Uterus (tissue), 4 donors: Measurements from ENCODE around the gene SLC22A17. TPM values are rescaled to one million over a fixed set of nuclear protein-coding genes. Genes with fewer than 3 reads are reported as not detected.
A peak's percentile ranks its signal among the peaks of the same experiment; 100 is the strongest.

Experiments used
- DNase-seq, 2 donors: peaks; one replicate each; pipeline ENCODE4 v3.0.0-alpha.2; 2019 to 2020
- H3K27ac ChIP-seq, 2 donors: fragments of 200-600 bp; sonication (generic); 1 replicate in 1 of 2; 2 replicates in 1 of 2; pipeline ENCODE4 v1.5.1; 2016 to 2018
- H3K27me3 ChIP-seq, 2 donors: fragments of 200-600 bp; sonication (generic); one replicate each; pipeline ENCODE4 v1.5.1; 2018 to 2019; ENCODE audit warnings: control low read depth in 1 of 2
- H3K36me3 ChIP-seq, 2 donors: fragments of 200-600 bp; sonication (generic); one replicate each; pipeline ENCODE4 v1.5.1; 2019; ENCODE audit warnings: control low read depth in 1 of 2
- H3K4me1 ChIP-seq, 2 donors: fragments of 200-600 bp; sonication (generic); one replicate each; pipeline ENCODE4 v1.5.1; 2018 to 2019; ENCODE audit warnings: control low read depth in 1 of 2
- H3K4me3 ChIP-seq, 2 donors: fragments of 200-600 bp; sonication (generic); 1 replicate in 1 of 2; 2 replicates in 1 of 2; pipeline ENCODE4 v1.5.1; 2018 to 2019; ENCODE audit warnings: mild to moderate bottlenecking in 1 of 2
- H3K9me3 ChIP-seq, 2 donors: fragments of 200-600 bp; sonication (generic); one replicate each; pipeline ENCODE4 v1.5.1; 2019; ENCODE audit warnings: control low read depth in 1 of 2
- POLR2A ChIP-seq, 2 donors: fragments of 450-650 bp; IDR thresholded peaks; one replicate each; pipeline ENCODE4 v1.6.1; 2016; ENCODE audit warnings: antibody characterized with exemption in 2 of 2, mild to moderate bottlenecking in 1 of 2, moderate library complexity in 1 of 2
- intact Hi-C: fragments of 100-400 bp; cut with DNase I; formaldehyde crosslinking; loops from one replicate; pipeline ENCODE4 v1.15.1; 2023; ENCODE audit warnings: low total_unique reads
- total RNA-seq, 4 donors: library from RNA; depleted of rRNA in 3 of 4; stranded (reverse); fragments of >200 nt in 3 of 4; gene quantifications; one replicate each; pipeline versions ENCODE4 v1.1.0 to v1.2.4, GENCODE V29; 2014 to 2023
- TF ChIP-seq, protein P1 (sequence below), 4 experiments: fragments of 200-600 bp in 2 of 4; fragments of 450-650 bp in 2 of 4; sonication (generic) in 2 of 4; IDR thresholded peaks; one replicate each; pipeline ENCODE4 v1.5.1; 2016 to 2019; ENCODE audit warnings: antibody characterized with exemption in 4 of 4, mild to moderate bottlenecking in 2 of 4, moderate library complexity in 1 of 4
- donor health status: DM: yes; HTN: yes; CAD: no.

SLC22A17 gene
- total RNA-seq, 4 donors from 2014 or later = 30.6 to 49.4 (median 41.7) TPM

- intact Hi-C loops = no loop called here
- TF ChIP-seq POLR2A (IDR thresholded peaks at IDR 0.05) = peak; percentile 29 to 58
- TF ChIP-seq, protein P1, sequence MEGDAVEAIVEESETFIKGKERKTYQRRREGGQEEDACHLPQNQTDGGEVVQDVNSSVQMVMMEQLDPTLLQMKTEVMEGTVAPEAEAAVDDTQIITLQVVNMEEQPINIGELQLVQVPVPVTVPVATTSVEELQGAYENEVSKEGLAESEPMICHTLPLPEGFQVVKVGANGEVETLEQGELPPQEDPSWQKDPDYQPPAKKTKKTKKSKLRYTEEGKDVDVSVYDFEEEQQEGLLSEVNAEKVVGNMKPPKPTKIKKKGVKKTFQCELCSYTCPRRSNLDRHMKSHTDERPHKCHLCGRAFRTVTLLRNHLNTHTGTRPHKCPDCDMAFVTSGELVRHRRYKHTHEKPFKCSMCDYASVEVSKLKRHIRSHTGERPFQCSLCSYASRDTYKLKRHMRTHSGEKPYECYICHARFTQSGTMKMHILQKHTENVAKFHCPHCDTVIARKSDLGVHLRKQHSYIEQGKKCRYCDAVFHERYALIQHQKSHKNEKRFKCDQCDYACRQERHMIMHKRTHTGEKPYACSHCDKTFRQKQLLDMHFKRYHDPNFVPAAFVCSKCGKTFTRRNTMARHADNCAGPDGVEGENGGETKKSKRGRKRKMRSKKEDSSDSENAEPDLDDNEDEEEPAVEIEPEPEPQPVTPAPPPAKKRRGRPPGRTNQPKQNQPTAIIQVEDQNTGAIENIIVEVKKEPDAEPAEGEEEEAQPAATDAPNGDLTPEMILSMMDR (IDR thresholded peaks at IDR 0.05) = peak in 1 of 4 experiments; percentile 3
- H3K27ac ChIP-seq = peak within 1 kb of the TSS; percentile 86 to 88
- H3K36me3 ChIP-seq = no peaks in the 10 kb centered on the region
- peak; percentile 90 to 94 for DNase-seq
- peaks cover 0 to 22% of the 10 kb centered on the region in 2 donors for H3K4me1 ChIP-seq
- no peaks in the 10 kb centered on the region for H3K9me3 ChIP-seq
- peak within 1 kb of the TSS; percentile 58 to 79 for H3K4me3 ChIP-seq
- no peaks in the 10 kb centered on the region for H3K27me3 ChIP-seq
Observed at GRCh38 chr14:23306412-23307145, 46.1 kb downstream of the SLC22A17 start, which contains the start of gene BCL2L2. TSS of gene BCL2L2 (plus strand) at chr14:23306833. CDS start at chr14:23307768, 935 bp downstream.

- DNase-seq = peak; percentile 65 to 73
- Histone ChIP-seq H3K27ac (peak within 1 kb of the TSS; percentile 99), H3K27me3 (no peaks in the 10 kb centered on the region), H3K9me3 (no peaks in the 10 kb centered on the region), H3K4me1 (peaks cover 5 to 8% of the 10 kb centered on the region in 2 donors), H3K4me3 (peak within 1 kb of the TSS; percentile 68 to 71), H3K36me3 (no peaks in the 10 kb centered on the region)
- intact Hi-C loops = no loop called here
- TF ChIP-seq POLR2A (IDR thresholded peaks at IDR 0.05) = no peak
- TF ChIP-seq, protein P1 (IDR thresholded peaks at IDR 0.05) = no peak
Observed at GRCh38 chr14:23302290-23303225, 50.1 kb downstream of the SLC22A17 start, which contains the start of gene PPP1R3E. TSS of gene PPP1R3E (minus strand) at chr14:23302859. CDS start at chr14:23302576, 283 bp downstream.

- H3K4me3 ChIP-seq = peak overlapping the region; percentile 68 to 71
- DNase-seq = no peak
- no peaks in the 10 kb centered on the region for H3K27me3 ChIP-seq
- peak; percentile 81 to 92 for TF ChIP-seq POLR2A (IDR thresholded peaks at IDR 0.05)
- TF ChIP-seq, protein P1 (IDR thresholded peaks at IDR 0.05) = no peak
- intact Hi-C loops = no loop called here
- peaks cover 5 to 6% of the 10 kb centered on the region in 2 donors for H3K4me1 ChIP-seq
- no peaks in the 10 kb centered on the region for H3K9me3 ChIP-seq
- no peaks in the 10 kb centered on the region for H3K36me3 ChIP-seq
- peak overlapping the region; percentile 99 for H3K27ac ChIP-seq
Observed at GRCh38 chr14:23301969-23302289, 50.8 kb downstream of the SLC22A17 start.

- intact Hi-C loops = no loop called here
Observed at GRCh38 chr14:23301288-23301968, 51.3 kb downstream of the SLC22A17 start.

More at GRCh38 chr14:23301288-23301968, 51.3 kb downstream of the SLC22A17 start:
- no peaks in the 10 kb centered on the region for H3K9me3 ChIP-seq
- H3K36me3 ChIP-seq = no peaks in the 10 kb centered on the region
- peak; percentile 56 to 87 for TF ChIP-seq POLR2A (IDR thresholded peaks at IDR 0.05)
- TF ChIP-seq, protein P1 (IDR thresholded peaks at IDR 0.05) = peak; percentile 53 to 95 (median 86)
- H3K27me3 ChIP-seq = no peaks in the 10 kb centered on the region
- peak; percentile 97 to 99 for DNase-seq
- peak overlapping the region; percentile 68 to 71 for H3K4me3 ChIP-seq
- peak overlapping the region; percentile 99 for H3K27ac ChIP-seq
- H3K4me1 ChIP-seq = peaks cover 5 to 6% of the 10 kb centered on the region in 2 donors
